H54 (cell line): ENCODE data around the gene FAM180B.
"Not testable (repeated sequence)": the region's sequence is repeated elsewhere in the genome, so short reads cannot be mapped to it uniquely, and the experiment has no call there.

Experiments used
- DNase-seq: peaks from one replicate; pipeline ENCODE4 v3.0.0; 2011; ENCODE audit warnings: low spot score, mixed read lengths; ENCODE audit not compliant: insufficient read length
- FAIRE-seq: peaks from 3 replicates; lab custom pipeline; 2011; peaks lifted over from hg19 to GRCh38; lab: Jason Lieb, UNC
- POLR2A ChIP-seq: IDR thresholded peaks from 2 replicates; pipeline ENCODE4 v1.6.1; 2011; ENCODE audit warnings: low read depth, mild to moderate bottlenecking, low read length

The FAM180B gene

GRCh38 chr11:47558695-47559094 is 27.8 kb upstream of the FAM180B start:
- no peak for TF ChIP-seq POLR2A

GRCh38 chr11:47560426-47560825 is 26.1 kb upstream of the FAM180B start:
- no peak for TF ChIP-seq POLR2A
- DNase-seq (no peak), FAIRE-seq (no peak)

More at GRCh38 chr11:47558695-47559094, 27.8 kb upstream of the FAM180B start:
- no peak for DNase-seq
- FAIRE-seq, result no peak

- not testable (repeated sequence) for DNase-seq, FAIRE-seq
Observed at GRCh38 chr11:47562393-47562792, 24.1 kb upstream of the FAM180B start.

- not testable (repeated sequence) for DNase-seq, FAIRE-seq
Observed at GRCh38 chr11:47564366-47564765, 22.1 kb upstream of the FAM180B start.

GRCh38 chr11:47564933-47565339 is 21.5 kb upstream of the FAM180B start:
- DNase-seq, result no peak
- no peak for TF ChIP-seq POLR2A
- FAIRE-seq, result no peak

GRCh38 chr11:47565340-47566148 is 20.9 kb upstream of the FAM180B start, which contains the start of gene PTPMT1:
TSS of gene PTPMT1 (plus strand) at chr11:47565599. CDS start at chr11:47565623, 24 bp downstream.
- peak; percentile 89 for TF ChIP-seq POLR2A
- DNase-seq (peak; percentile 80), FAIRE-seq (no peak)

- FAIRE-seq, result no peak
- TF ChIP-seq POLR2A, result no peak
- no peak for DNase-seq
Observed at GRCh38 chr11:47566149-47566698, 20.3 kb upstream of the FAM180B start.

GRCh38 chr11:47569646-47570045 is 16.8 kb upstream of the FAM180B start:
- no peak for TF ChIP-seq POLR2A
- DNase-seq, result no peak
- FAIRE-seq, result no peak

GRCh38 chr11:47570651-47571356 is 15.7 kb upstream of the FAM180B start:
- FAIRE-seq, result no peak
- TF ChIP-seq POLR2A, result no peak
- no peak for DNase-seq

GRCh38 chr11:47571357-47571729 is 15.1 kb upstream of the FAM180B start:
- DNase-seq, result no peak
- TF ChIP-seq POLR2A, result no peak
- no peak for FAIRE-seq

GRCh38 chr11:47571895-47572294 is 14.6 kb upstream of the FAM180B start:
- FAIRE-seq (no peak), DNase-seq (peak; percentile 60)
- TF ChIP-seq POLR2A, result no peak

- DNase-seq (no peak), FAIRE-seq (no peak)
- no peak for TF ChIP-seq POLR2A
Observed at GRCh38 chr11:47572715-47573255, 13.7 kb upstream of the FAM180B start.

- FAIRE-seq (no peak), DNase-seq (no peak)
- no peak for TF ChIP-seq POLR2A
Observed at GRCh38 chr11:47573321-47573720, 13.2 kb upstream of the FAM180B start.

GRCh38 chr11:47577460-47578041 is 8.9 kb upstream of the FAM180B start:
- TF ChIP-seq POLR2A, result no peak
- no peak for FAIRE-seq
- DNase-seq, result no peak
